ENCODE results near the gene XPC. TPM values are rescaled to one million over a fixed set of nuclear protein-coding genes. Genes with fewer than 3 reads are reported as not detected.
A peak's percentile ranks its signal among the peaks of the same experiment; 100 is the strongest.

XPC gene
- polyA plus RNA-seq, 1 of the 3 experiments (the other 2 are of a cell fraction) = 50.0 TPM

DNA sequence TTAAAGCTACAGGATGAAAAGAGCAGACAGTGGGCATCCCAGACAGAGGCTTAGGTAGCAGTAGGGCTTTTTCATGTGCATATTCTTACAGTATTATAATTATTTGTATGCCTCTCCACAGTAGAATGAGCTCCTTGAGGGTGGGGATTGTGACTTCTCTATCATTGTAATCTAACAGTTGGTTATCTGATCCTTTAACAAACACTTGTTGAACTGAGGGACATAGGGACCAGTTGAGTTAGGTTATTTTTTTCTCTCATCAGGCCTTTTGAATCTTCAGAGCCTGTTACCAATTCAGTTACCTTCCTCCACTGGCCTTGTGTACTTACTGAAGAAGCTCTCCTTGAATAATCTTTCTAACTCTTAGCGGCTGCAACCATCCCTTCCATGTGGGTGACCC is 1.4 kb upstream of the XPC start:
- ChIA-PET CTCF (interaction anchor here (1.1 to 3.1 kb wide), 6 partner anchors 16 to 328 kb away, joined by 3 to 28 read pairs (median 4); no protein-coding TSS in a partner anchor), POLR2A (interaction anchor here (1.7 kb wide), 1 partner anchor 24 kb away, joined by 9 read pairs; no protein-coding TSS in a partner anchor)
- peaks cover 75% of the 10 kb centered on the region for H3K79me2 ChIP-seq (ENCODE audit: insufficient read depth)
- peak overlapping the region; percentile 77 for H3K4me2 ChIP-seq
- H3K4me3 ChIP-seq (ENCODE audit: low read depth in 2 of 2, low read length in 1 of 2) = peak overlapping the region; percentile 90 to 98; a peak in 2 of 4 replicates
- TF ChIP-seq POLR2AphosphoS5 (IDR thresholded peaks at IDR 0.05; ENCODE audit: low read depth, low read length) (no peak), GABPA (IDR thresholded peaks at IDR 0.05; ENCODE audit: low read depth) (no peak), RFX5 (IDR thresholded peaks at IDR 0.05; ENCODE audit: low read length) (no peak), TEAD4 (IDR thresholded peaks at IDR 0.05; ENCODE audit: borderline replicate concordance, insufficient read depth) (no peak), FOXM1 (IDR thresholded peaks at IDR 0.05; ENCODE audit: low read depth) (no peak), SIN3A (IDR thresholded peaks at IDR 0.05; ENCODE audit: borderline replicate concordance, low read depth, low read length) (no peak), EZH2phosphoT487 (IDR thresholded peaks at IDR 0.05; ENCODE audit: borderline replicate concordance, low read depth) (no peak), TCF12 (IDR thresholded peaks at IDR 0.05) (no peak), JUND (IDR thresholded peaks at IDR 0.05) (no peak), SMC3 (IDR thresholded peaks at IDR 0.05; ENCODE audit: low read depth, low read length) (no peak), ELF1 (IDR thresholded peaks at IDR 0.05) (no peak), MXI1 (IDR thresholded peaks at IDR 0.05; ENCODE audit: low read depth, low read length) (no peak), RCOR1 (IDR thresholded peaks at IDR 0.05; ENCODE audit: low read length) (no peak), NRF1 (IDR thresholded peaks at IDR 0.05; ENCODE audit: low read depth, low read length) (no peak), GATA2 (CRISPR knock-in tag; IDR thresholded peaks at IDR 0.05) (no peak)
- TF ChIP-seq, protein P1, sequence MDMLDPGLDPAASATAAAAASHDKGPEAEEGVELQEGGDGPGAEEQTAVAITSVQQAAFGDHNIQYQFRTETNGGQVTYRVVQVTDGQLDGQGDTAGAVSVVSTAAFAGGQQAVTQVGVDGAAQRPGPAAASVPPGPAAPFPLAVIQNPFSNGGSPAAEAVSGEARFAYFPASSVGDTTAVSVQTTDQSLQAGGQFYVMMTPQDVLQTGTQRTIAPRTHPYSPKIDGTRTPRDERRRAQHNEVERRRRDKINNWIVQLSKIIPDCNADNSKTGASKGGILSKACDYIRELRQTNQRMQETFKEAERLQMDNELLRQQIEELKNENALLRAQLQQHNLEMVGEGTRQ (IDR thresholded peaks at IDR 0.05; ENCODE audit: borderline replicate concordance, low read depth, low read length) = no peak
- TF ChIP-seq, protein P2, sequence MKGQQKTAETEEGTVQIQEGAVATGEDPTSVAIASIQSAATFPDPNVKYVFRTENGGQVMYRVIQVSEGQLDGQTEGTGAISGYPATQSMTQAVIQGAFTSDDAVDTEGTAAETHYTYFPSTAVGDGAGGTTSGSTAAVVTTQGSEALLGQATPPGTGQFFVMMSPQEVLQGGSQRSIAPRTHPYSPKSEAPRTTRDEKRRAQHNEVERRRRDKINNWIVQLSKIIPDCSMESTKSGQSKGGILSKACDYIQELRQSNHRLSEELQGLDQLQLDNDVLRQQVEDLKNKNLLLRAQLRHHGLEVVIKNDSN (IDR thresholded peaks at IDR 0.05; ENCODE audit: borderline replicate concordance, low read depth) = no peak
- no peaks in the 10 kb centered on the region for H3K27me3 ChIP-seq (ENCODE audit: insufficient read depth)
- no peaks in the 10 kb centered on the region for H3K9me3 ChIP-seq
- no peak overlapping the region for H3K9ac ChIP-seq
- no peaks in the 10 kb centered on the region for H3K9me2 ChIP-seq
- H2AFZ ChIP-seq (ENCODE audit: low read depth) = no peak overlapping the region
- WGBS (ENCODE audit: low lambda C conversion rate) = 91% methylated on average over 1 of the region's 1 CpG
- H3K4me1 ChIP-seq (ENCODE audit: control insufficient read depth in 1 of 2, insufficient read depth in 2 of 2, low read depth in 1 of 2, low read length in 1 of 2) = peaks cover 17 to 26% of the 10 kb centered on the region in 2 experiments; a peak in 3 of 4 replicates
- peaks cover 29 to 30% of the 10 kb centered on the region in 2 experiments for H3K36me3 ChIP-seq (replicated peaks in 1 of 2; ENCODE audit: control insufficient read depth in 1 of 2, insufficient read depth in 2 of 2, low read length in 1 of 2)
- no peak for DNase-seq
- peaks cover 14% of the 10 kb centered on the region; the same call in 1 of the 2 replicates for H4K20me1 ChIP-seq (ENCODE audit: insufficient read depth)
- no peak overlapping the region for H3K27ac ChIP-seq (ENCODE audit: low read depth in 2 of 2, low read length in 1 of 2)
- H3F3A ChIP-seq (replicated peaks; ENCODE audit: insufficient read depth) = peaks cover 4% of the 10 kb centered on the region

DNA sequence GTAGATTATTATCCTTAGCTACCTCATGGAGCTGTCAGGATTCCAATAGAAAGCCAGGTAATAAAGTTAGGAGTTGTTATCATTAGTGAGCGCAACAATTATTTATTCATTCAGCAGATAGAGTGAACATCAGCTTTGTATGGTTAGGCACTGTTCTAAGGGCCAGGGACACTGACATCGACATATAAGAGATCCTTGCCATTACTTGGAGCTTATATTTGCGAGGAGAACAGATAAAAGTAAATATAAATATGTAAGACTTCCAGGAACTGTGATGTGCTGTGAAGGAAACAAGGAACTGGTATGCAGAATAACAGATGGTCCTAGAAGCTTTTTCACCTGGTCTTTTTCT is 689 bp upstream of the XPC start:
- WGBS (ENCODE audit: low lambda C conversion rate) = 0% methylated on average over 3 of the region's 3 CpGs
- peaks cover 9% of the 10 kb centered on the region for H3F3A ChIP-seq (replicated peaks; ENCODE audit: insufficient read depth)
- peak overlapping the region; percentile 53 to 77 for H3K27ac ChIP-seq (ENCODE audit: low read depth in 2 of 2, low read length in 1 of 2)
- H3K9me2 ChIP-seq = no peaks in the 10 kb centered on the region
- peaks cover 27 to 28% of the 10 kb centered on the region in 2 experiments for H3K36me3 ChIP-seq (replicated peaks in 1 of 2; ENCODE audit: control insufficient read depth in 1 of 2, insufficient read depth in 2 of 2, low read length in 1 of 2)
- peak overlapping the region; percentile 90 to 98 for H3K4me3 ChIP-seq (ENCODE audit: low read depth in 2 of 2, low read length in 1 of 2)
- peak overlapping the region; percentile 77 for H3K4me2 ChIP-seq
- no peaks in the 10 kb centered on the region for H3K27me3 ChIP-seq (ENCODE audit: insufficient read depth)
- CTCF ChIA-PET = interaction anchor here (1.1 to 3.1 kb wide), 8 partner anchors 13 to 329 kb away, joined by 3 to 28 read pairs (median 4); no protein-coding TSS in a partner anchor
- peak overlapping the region; percentile 83 for H3K9ac ChIP-seq
- H2AFZ ChIP-seq (ENCODE audit: low read depth) = peak overlapping the region; percentile 75
- H4K20me1 ChIP-seq (ENCODE audit: insufficient read depth) = peaks cover 14% of the 10 kb centered on the region; the same call in 1 of the 2 replicates
- DNase-seq = no peak
- H3K9me3 ChIP-seq = no peaks in the 10 kb centered on the region
- H3K79me2 ChIP-seq (ENCODE audit: insufficient read depth) = peaks cover 82% of the 10 kb centered on the region
- POLR2A ChIA-PET = interaction anchor here (0.6 to 2.0 kb wide), 9 partner anchors 12 to 1388 kb away, joined by 3 to 35 read pairs (median 4); partner anchors contain the start of genes CHCHD4, RBSN, SLC6A6 and TMEM43
- TF ChIP-seq, protein P3, sequence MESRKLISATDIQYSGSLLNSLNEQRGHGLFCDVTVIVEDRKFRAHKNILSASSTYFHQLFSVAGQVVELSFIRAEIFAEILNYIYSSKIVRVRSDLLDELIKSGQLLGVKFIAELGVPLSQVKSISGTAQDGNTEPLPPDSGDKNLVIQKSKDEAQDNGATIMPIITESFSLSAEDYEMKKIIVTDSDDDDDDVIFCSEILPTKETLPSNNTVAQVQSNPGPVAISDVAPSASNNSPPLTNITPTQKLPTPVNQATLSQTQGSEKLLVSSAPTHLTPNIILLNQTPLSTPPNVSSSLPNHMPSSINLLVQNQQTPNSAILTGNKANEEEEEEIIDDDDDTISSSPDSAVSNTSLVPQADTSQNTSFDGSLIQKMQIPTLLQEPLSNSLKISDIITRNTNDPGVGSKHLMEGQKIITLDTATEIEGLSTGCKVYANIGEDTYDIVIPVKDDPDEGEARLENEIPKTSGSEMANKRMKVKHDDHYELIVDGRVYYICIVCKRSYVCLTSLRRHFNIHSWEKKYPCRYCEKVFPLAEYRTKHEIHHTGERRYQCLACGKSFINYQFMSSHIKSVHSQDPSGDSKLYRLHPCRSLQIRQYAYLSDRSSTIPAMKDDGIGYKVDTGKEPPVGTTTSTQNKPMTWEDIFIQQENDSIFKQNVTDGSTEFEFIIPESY (IDR thresholded peaks at IDR 0.05; ENCODE audit: borderline replicate concordance, low read depth) = no peak
- TF ChIP-seq, protein P4, sequence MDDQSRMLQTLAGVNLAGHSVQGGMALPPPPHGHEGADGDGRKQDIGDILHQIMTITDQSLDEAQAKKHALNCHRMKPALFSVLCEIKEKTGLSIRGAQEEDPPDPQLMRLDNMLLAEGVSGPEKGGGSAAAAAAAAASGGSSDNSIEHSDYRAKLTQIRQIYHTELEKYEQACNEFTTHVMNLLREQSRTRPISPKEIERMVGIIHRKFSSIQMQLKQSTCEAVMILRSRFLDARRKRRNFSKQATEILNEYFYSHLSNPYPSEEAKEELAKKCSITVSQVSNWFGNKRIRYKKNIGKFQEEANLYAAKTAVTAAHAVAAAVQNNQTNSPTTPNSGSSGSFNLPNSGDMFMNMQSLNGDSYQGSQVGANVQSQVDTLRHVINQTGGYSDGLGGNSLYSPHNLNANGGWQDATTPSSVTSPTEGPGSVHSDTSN (IDR thresholded peaks at IDR 0.05) = no peak
- TF ChIP-seq YY1 (IDR thresholded peaks at IDR 0.05; ENCODE audit: low read depth) = no peak
- TF ChIP-seq TAF1 (IDR thresholded peaks at IDR 0.05; ENCODE audit: borderline replicate concordance, low read depth, low read length) = no peak
- no peak for TF ChIP-seq FOXJ3 (CRISPR knock-in tag; IDR thresholded peaks at IDR 0.05)
- TF ChIP-seq RXRA (IDR thresholded peaks at IDR 0.05; ENCODE audit: borderline replicate concordance, low read depth) = no peak
- TF ChIP-seq RFX5 (IDR thresholded peaks at IDR 0.05; ENCODE audit: low read length) = no peak
- TF ChIP-seq FOSL2 (IDR thresholded peaks at IDR 0.05; ENCODE audit: borderline replicate concordance, low read depth) = no peak
- no peak for TF ChIP-seq GABPA (IDR thresholded peaks at IDR 0.05; ENCODE audit: low read depth)
- no peak for TF ChIP-seq JUND (IDR thresholded peaks at IDR 0.05)
- no peak for TF ChIP-seq SMC3 (IDR thresholded peaks at IDR 0.05; ENCODE audit: low read depth, low read length)
- no peak for TF ChIP-seq RCOR1 (IDR thresholded peaks at IDR 0.05; ENCODE audit: low read length)
- TF ChIP-seq SIN3A (IDR thresholded peaks at IDR 0.05; ENCODE audit: borderline replicate concordance, low read depth, low read length) = no peak
- peaks cover 17 to 31% of the 10 kb centered on the region in 2 experiments; a peak in 3 of 4 replicates for H3K4me1 ChIP-seq (ENCODE audit: control insufficient read depth in 1 of 2, insufficient read depth in 2 of 2, low read depth in 1 of 2, low read length in 1 of 2)

All from SK-N-SH (cell line).